GM18951 (cell line): Measurements from ENCODE around the gene EPB41L2.
"Not testable (repeated sequence)": the region's sequence is repeated elsewhere in the genome, so short reads cannot be mapped to it uniquely, and the experiment has no call there.

Experiments
- POLR2A ChIP-seq: IDR thresholded peaks from 4 replicates; pipeline ENCODE4 v1.6.1; 2011; ENCODE audit warnings: mild to moderate bottlenecking; ENCODE audit not compliant: insufficient read length, insufficient read depth; ENCODE audit errors: extremely low read depth
- in situ Hi-C: fragments of 300-500 bp; cut with MboI; formaldehyde crosslinking; loops from one replicate; pipeline ENCODE4 v1.12.0; 2022; ENCODE audit warnings: low sequenced_read_pairs, mixed read lengths, inconsistent platforms; ENCODE audit not compliant: unreplicated experiment

Gene EPB41L2

DNA sequence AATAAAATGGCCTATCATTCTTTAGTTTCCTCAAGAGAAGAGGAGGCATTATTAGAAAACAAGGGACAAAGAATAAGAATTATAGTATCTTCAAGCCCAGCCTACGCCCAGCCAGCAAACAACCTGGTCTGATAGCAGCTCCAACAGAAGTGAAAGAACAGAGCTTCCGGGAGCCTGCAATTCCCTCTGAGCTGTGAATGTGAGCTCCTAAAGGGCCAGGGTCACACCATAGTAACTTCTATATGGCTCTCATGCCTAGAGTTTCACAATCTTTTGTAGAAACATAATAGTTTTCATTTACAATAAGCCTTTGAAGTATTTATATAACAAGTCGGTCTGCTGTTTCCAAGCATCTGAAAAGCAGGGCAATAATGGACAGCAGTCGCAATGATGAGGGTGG is 119.3 kb downstream of the EPB41L2 start:
- in situ Hi-C loops, result no loop called here

DNA sequence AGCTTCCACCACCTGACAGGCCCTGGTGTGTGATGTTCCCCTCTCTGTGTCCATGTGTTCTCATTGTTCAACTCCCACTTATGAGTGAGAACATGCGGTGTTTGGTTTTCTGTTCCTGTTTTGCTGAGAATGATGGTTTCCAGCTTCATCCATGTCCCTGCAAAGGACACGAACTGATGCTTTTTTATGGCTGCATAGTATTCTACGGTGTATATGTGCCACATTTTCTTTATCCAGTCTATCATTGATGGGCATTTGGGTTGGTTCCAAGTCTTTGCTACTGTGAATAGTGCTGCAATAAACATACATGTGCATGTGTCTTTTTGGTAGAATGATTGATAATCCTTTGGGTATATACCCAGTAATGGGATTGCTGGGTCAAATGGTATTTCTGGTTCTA is 120.3 kb downstream of the EPB41L2 start:
- in situ Hi-C loops, result not testable (repeated sequence)

More for the DNA sequence above, 119.3 kb downstream of the EPB41L2 start:
- TF ChIP-seq POLR2A, result no peak

DNA sequence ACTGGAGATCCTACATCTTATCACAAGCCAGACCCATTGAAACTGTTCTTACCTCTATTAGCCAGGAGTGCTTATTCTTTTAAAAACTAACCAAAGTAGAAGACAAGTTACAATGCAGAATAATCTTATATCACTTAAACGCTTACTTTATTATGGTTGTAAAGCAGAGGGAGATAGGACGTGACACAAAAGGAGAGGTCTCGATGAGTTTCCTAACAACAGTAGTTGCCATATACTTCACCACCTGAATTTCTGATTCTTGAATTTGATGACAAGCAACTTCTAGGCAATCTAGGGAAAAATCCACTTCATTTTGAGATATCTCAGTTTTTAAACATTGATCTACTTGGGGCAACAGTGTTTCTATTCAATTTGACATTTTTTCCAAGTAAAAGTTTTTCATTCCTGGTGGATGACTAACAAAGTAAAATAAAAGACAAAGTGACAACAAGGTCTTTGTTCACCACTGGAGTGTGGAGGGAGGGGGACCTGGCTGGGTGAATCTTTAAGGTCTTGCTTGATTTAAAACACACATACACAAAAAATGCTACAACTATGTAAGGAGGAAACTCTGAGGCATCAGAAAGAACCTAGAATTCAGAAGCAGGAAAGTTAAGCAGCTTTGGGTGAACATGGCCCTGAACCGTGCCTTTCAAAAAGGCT is 125.0 kb downstream of the EPB41L2 start:
- TF ChIP-seq POLR2A, result no peak

DNA sequence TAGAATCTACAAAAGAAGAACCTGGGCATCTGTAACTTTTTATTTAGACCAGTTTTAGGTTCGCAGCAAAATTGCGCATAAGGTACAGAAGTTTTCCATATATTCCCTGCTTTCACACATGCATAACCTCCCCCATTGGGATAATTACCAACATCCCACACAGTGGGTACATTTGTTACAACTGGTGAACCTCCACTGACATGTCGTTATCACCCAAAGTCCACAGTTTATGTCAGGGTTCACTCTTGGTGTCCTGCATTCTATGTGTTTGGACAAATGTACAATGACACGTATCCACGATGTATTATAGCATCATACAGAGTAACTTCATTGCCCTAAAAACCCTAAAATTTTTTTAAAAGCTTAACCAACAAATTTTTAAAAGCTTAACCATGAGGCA is 126.1 kb downstream of the EPB41L2 start:
- in situ Hi-C loops, result no loop called here
- no peak for TF ChIP-seq POLR2A

More for the DNA sequence above, 125.0 kb downstream of the EPB41L2 start:
- in situ Hi-C loops, result no loop called here

DNA sequence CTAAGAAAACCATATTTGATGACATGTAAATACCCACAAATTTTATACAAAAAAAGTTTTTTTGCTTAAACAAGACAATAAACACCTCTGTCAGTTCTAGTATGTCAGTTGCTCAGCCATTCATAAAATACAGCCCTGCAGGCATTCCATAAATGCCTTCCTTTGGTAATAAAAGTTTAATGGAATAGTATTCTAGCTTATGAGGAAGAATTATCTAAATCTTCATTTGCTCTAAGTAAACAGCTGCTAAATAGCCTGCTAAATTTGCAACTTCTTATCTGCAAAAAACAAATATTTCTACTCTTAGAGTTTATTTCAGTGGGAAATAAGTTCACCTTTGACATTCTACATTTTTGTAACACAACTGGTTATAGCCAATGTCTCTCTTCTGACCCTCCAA is 127.1 kb downstream of the EPB41L2 start:
- in situ Hi-C loops, result no loop called here
- TF ChIP-seq POLR2A, result no peak

DNA sequence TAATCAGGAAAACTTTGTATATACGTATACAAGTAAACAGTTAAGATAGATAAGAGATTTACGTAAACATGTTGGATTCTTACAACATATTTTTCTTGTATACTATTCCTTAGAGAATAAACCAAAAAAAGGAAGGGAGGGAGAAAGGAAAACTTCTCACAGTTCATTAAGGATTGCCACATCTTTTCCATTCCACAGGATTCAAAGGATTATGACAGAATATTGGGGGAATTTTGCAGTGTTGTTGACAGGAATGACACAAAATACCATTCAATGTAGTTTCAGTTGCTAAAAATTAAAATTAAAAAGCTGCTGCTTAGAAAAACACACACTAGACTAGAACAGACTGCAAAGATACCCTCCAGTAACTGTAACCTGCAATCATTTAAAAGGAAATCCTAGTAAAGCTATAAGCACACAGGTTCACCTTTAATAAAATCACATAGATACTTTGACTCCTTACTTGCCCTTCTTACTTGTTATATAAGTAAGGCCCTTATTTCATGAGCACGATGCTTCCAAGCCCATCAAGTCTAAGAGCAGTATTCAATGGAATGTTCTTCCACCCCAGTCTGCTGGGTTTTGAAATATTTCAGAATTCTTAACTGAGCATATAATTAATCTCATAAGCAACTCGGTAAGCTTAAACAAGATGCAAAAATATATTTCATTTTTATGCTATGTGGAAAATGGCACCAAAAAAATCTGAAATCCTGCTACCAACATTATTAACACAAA is 128.0 kb downstream of the EPB41L2 start:
- in situ Hi-C loops, result no loop called here
- TF ChIP-seq POLR2A, result no peak

DNA sequence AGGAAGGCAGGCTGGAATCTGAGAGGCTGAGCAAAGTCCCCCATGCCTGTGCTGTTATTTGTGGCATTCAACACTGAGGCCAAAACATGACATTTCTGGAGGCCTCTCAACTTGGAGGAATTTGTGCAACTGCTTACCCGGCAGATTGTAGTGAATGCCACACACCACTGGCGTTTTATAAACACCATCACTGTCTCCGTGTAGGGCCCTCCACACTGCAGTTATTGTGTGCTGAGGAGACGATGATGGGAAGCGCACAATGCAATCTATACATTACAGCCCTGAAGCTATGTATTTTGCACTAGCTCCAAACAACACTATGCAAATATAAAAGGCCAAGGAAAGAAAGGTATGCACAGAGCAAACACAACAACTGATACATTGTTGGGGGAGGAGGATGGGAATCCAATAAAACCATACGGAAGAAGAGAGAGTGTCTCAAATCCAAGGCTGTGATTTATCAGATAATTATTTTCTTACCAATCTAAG is 129.3 kb downstream of the EPB41L2 start:
- in situ Hi-C loops, result no loop called here
- TF ChIP-seq POLR2A, result no peak

DNA sequence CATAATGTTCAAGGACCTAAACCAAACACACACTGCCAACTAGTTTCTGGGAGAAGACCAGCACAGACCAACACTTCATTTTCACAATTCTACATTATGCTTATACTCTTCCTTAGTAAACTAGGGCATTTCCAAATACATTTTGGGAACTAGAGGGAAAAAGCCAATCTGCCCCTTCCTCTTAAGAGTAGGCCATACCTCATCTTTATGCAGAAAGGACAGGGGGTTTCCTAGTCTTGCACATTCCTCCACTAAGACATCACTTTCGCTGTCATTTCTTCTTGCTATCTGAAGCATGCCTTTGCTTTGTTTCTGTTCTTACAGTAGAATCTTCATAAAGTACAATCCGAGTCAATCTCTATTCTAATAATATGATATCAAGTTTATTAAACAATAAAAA is 130.1 kb downstream of the EPB41L2 start:
- in situ Hi-C loops, result no loop called here
- no peak for TF ChIP-seq POLR2A

DNA sequence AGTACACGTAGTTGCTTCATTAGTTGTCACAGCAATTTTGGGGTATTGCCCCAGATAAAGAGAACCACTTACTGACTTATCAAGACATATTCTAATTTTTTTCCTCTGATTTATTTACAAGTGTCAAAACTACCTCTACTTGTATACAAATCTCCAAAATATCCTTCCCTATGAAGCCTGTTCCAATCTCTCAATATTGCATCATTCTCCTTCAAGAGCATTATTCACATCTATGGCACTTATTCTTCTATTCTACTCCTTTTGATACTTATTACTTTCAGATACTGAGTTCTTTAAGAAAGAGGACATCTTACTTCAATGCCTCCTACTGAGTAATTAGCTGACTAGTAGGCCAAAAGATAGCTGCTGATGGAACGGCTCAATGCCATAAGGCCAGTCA is 130.6 kb downstream of the EPB41L2 start:
- in situ Hi-C loops, result no loop called here
- no peak for TF ChIP-seq POLR2A

DNA sequence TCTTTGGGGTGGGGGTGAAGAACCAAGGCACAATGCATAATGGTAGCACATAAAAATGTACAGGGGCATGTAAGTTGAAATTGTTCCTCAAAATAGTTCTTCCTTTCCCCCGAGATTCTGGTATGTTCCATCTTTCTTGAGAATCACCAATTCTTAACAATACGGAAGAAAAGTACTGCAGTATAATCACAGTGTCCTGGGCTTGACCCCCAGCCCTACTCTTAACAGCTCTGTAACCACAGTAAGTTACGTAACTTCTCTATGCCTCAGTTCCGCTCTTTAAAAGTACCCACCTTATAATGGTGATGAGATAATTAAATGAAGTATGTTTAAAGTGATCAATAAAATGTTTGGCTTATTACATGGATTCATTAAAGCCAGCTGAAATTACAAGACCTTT is 131.4 kb downstream of the EPB41L2 start:
- in situ Hi-C loops, result no loop called here
- TF ChIP-seq POLR2A, result no peak

DNA sequence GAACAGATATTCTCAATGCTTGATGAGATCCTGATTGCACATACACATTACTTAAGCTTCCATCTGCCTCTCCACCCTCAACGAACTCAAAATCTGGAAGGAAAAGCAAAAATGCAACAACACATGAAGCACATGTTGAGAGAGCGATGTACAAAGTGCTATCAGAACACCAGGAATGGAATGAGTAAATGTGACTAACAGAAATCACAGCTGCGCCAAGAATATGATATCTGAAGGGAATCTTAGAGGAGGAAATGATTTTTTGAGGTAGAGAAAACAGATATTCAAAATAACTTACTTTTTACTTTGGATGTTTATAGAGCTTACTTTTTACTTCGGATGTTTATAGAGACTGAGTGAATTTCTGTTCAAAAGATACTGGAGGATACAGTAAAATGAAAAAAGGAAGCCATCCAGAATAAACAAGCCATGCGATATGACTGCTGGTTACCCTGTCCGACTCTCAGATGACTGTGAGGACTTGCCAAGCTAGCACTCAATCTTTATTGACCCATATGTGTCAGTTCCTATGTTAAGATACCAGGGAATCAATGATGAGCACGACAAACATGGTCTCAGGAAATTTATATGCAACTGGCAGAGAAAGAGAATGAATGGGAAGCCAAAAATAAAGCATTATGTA is 133.9 kb downstream of the EPB41L2 start:
- TF ChIP-seq POLR2A, result no peak
- in situ Hi-C loops, result no loop called here

DNA sequence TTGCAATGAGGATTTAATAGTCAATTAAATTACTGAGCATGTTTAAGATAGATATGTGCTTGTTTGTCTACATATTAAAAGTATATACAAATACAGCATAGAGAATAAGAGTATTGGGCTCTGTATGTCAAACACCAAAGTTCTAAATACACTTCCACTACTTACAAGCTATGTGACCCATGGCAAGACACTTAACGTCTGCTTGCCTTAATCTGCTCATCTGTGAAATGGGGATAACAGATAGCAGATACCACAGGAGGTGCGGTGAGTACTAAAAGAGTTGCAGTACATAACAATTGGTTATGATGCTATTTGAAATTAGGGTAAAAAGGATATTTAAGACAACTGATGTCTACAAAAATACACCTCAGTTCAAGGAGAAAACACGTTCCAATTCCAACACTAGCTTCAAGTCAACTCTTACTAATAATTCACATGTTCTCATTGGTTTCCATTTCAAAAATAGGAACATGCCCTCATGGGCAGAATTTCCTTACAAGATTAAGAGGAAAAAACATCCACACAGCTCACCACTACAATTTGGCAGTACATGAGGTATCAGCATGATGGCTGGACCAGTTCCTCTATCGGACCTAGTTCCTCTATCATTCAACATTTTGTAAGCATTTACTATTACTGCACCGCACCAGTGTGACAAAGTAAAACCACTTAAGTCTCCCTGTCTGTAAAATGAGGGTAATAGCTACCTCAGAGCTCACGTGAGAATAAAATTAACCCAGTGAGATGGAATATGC is 134.7 kb downstream of the EPB41L2 start:
- TF ChIP-seq POLR2A, result no peak
- in situ Hi-C loops, result no loop called here

DNA sequence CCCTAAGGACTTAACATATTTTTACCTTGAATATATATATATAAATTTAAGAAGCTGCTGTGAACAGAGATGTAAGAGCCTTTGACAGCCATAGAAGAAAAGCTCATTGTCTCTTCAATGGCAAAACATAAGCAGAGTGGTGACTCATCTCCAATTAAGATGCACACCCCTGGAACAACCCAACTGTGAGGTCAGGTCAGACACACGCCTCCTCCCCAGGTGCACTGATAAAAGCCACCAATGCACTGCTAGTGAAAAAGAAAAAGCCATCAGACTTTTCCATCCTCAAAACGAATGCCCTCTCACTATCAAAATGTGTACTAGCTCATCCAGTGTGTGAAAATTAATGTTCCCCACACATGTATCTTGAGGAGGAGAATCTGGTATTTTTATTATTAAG is 135.7 kb downstream of the EPB41L2 start:
- in situ Hi-C loops, result no loop called here
- TF ChIP-seq POLR2A, result no peak

DNA sequence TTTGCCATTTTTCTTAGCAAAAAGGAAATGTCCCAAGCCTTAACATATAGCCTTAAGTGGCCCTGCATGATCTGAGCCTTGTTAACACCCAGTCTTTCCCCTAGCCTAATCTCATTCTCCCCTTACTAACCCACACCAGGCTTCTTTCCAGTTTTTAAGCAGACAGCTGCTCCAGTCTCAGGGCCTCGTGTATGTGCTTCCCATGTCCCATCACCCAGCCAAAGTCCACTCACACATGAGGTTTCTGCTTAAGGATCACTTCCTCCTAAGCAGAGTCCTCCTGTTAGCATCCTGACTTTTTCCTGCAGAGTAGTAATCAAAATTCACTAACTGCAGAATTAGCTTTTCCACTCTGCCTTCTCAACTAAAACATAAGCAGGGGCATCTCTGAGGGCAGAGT is 139.7 kb downstream of the EPB41L2 start:
- no peak for TF ChIP-seq POLR2A
- in situ Hi-C loops, result no loop called here

DNA sequence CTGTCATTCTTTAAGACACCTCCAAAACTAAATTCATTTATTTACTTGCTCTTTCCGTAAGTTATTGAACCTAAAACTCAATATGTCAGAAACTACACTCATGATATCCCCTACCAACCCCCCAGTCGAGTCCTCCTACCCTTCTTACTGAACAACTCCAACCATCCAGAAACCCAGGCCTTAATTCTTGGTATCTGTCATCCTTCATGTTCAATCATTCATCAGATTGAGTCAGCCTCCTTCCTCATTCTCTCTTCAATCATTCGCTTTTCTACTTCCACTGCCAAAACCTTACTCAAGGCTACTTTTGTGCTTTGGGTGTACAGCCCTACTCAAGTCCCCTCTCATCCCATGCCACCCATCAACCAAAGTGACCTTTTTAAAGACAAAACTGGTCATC is 140.1 kb downstream of the EPB41L2 start:
- in situ Hi-C loops, result no loop called here
- TF ChIP-seq POLR2A, result no peak
